HTERT RPE-1 (cell line): ENCODE results near the gene ITGB7.
"Not testable (repeated sequence)": the region's sequence is repeated elsewhere in the genome, so short reads cannot be mapped to it uniquely, and the experiment has no call there.

Source experiments
- in situ Hi-C: fragments of 300-500 bp; cut with MboI; formaldehyde crosslinking; loops from 4 replicates; pipeline ENCODE4 v1.14.3; 2020; ENCODE audit warnings: low sequenced_read_pairs

ITGB7 gene

GRCh38 chr12:53180220-53180930 lies 26.7 kb downstream of the ITGB7 start, which contains the start of the genes CSAD and ZNF740:
TSS of gene CSAD (minus strand) at chr12:53180925. CDS start at chr12:53173470, 7,455 bp downstream.
TSS of gene ZNF740 (plus strand) at chr12:53180722. CDS start at chr12:53181984, 1,262 bp downstream.
- in situ Hi-C loops, result no loop called here

GRCh38 chr12:53179687-53180219 lies 27.3 kb downstream of the ITGB7 start:
- in situ Hi-C loops, result no loop called here

DNA sequence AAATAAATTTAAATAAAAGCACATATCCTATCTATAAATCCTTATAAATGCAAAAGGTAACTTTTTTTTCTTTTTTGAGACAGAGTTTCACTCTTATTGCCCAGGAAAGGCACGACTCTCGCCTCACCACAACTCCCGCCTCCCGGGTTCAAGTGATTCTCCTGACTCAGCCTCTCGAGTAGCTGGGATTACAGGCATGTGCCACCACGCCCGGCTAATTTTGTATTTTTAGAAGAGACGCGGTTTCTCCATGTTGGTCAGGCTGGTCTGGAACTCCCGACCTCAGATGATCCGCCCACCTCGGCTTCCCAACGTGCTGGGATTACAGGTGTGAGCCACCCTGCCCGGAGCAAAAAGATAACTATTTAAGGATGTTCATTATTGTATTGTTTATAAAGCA lies 28.2 kb downstream of the ITGB7 start:
- in situ Hi-C loops, result not testable (repeated sequence)

- in situ Hi-C loops, result not testable (repeated sequence)
Measured at GRCh38 chr12:53177447-53177846, 29.6 kb downstream of the ITGB7 start.

DNA sequence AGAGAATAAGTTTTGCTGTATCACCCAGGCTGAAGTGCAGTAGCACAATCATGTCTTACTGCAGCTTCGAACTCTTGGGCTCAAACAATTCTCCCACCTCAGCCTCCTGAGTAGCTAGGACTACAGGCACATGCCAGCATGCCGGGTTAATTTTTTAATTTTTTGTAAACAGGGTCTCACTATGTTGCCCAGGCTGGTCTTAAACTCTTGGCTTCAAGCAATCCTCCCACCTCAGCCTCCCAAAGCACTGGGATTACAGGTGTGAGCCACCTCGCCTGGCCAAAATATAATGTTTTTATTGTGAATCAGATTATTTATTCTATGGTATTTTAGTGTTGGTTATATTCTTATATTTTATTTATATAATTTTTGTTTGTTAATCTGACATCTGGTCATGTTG lies 30.3 kb downstream of the ITGB7 start:
- in situ Hi-C loops, result no loop called here

GRCh38 chr12:53174881-53175491 lies 32.1 kb downstream of the ITGB7 start:
- in situ Hi-C loops, result no loop called here

DNA sequence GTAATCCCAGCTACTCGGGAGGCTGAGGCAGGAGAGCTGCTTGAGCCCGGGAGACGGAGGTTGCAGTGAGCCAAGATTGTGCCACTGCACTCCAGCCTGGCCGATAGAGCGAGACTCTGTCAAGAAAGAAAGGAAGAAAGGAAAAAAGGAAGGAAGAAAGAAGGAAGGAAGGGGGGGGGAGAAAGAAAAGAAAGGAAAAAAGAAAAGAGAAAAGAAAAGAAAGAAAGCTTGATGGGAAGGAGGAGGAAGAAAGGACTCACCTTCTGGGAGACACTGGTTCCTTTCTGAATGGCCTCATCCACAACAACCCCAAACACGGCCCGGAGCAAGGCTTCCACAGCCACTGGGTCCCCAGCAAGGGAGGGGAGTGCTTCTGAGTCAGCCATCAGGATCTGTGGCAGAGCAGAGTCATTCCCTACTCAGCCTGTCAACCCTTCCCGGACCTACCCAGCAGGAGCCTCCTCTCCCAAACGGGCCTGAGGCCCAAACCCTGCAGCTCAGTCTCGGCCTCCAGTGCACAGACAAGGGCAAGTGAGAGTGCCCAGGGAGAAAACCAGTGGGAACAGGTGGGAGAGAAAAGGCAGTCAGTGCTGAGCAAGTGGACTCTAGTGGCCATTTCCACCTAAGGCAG lies 33.9 kb downstream of the ITGB7 start:
- in situ Hi-C loops, result no loop called here

DNA sequence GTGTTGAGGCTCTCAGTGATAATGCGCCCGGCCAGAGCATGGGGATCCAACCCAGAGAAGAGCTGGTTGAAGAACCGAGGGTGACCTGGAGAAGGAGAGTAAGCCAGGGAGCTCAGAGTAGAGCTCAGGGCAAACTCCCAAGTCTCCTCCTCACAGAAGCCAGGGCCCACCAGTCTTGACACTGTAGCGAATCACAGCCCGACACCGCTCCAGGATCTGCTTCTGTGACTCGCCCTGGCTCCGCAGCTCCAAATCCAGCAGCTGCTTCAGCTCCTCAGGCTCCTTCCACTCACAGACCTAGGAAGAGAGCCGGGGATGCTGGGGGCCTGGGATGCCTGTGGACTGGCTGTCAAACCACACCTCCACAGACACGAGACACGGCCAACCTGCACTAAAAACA lies 34.7 kb downstream of the ITGB7 start:
- in situ Hi-C loops, result no loop called here

DNA sequence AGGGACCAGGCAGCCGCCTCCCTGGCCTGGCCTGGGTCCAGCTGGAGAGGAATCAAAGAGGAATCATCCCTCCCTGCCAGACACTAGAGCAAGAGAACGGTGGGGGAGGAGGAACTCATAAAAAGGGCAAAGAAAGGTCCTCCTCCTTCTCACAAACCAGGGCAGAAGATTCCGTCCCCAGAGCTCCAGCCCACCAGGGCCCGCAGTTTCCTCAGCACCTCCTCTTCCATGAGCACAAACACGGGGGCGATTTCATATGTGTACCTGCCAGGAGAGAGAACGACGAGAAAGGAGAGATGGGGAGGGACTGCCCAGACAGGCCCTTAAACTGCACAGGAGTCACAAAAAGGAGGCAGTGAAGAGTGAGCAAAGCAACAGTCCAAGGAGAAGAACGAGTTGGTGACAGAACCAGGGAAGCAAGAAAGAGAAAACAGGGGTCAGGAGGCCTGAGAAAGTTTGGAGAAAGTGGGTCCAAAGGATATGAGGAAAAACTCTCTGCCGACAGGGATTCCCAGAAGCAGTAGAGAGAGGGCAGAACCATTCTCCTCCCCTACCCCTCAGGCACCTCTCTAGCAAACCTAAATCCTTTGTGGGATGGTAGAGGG lies 35.2 kb downstream of the ITGB7 start:
- in situ Hi-C loops, result no loop called here

GRCh38 chr12:53170876-53171724 lies 36.0 kb downstream of the ITGB7 start:
- in situ Hi-C loops, result no loop called here

- in situ Hi-C loops, result no loop called here
Measured at GRCh38 chr12:53170215-53170614, 36.8 kb downstream of the ITGB7 start.

GRCh38 chr12:53169644-53170043 lies 37.4 kb downstream of the ITGB7 start:
- in situ Hi-C loops, result no loop called here

DNA sequence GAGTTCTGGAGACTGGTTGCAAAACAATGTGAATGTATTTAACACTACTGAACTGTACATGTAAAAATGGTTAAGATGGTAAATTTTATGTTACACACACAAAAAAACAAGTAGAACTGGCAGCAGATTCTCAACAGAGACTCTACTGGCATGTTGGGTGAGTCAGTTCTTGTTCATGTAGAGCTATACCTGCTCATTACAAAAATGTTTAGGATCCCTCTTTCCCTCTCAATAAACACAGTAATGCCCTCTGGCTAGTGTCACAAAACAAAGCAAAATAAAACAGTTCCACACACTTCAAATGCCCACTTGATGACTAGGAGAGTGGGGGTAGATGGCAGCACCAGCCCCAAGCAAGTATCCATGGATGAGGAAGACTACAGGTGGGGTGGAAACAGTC lies 40.2 kb downstream of the ITGB7 start:
- in situ Hi-C loops, result no loop called here

DNA sequence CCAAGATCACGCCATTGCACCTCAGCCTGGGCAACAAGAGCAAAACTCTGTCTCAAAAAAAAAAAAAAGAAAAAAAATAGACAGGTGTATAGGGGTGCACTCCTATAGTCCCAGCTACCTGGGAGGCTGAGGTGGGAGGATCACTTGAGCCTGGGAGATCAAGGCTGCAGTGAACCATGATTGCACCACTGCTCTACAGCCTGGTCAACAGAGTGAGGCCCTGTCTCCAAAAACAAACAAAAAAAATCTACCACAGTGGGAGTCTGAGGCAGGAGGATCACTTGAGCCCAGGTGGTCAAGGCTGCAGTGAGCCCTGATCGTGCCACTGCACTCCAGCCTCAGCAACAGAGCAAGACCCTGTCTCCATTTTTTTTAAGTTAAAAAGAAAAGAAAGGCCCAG lies 44.0 kb downstream of the ITGB7 start:
- in situ Hi-C loops, result not testable (repeated sequence)

- in situ Hi-C loops, result no loop called here
Measured at GRCh38 chr12:53161119-53161911, 45.7 kb downstream of the ITGB7 start.

DNA sequence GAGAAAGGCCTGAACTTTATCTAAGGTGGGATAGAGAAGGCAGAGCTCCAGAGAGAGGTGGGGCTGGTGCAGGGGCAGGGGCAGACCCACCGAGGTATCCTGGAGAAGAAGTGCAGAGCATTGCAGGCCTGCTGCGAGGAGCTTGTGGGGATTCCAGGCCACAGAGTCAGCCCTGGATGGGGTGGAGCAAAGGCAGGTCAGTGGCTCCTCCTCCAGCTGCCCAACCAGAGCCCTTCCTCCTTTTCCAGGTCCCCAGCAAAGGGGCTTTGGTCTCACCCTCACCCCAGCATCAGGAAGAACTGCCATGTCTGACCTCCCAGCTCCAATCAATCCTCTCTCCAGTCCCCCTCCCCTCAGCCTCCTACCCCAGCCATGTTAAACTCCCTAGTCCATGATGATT lies 46.4 kb downstream of the ITGB7 start:
- in situ Hi-C loops, result no loop called here

- in situ Hi-C loops, result no loop called here
Measured at GRCh38 chr12:53160000-53160399, 47.1 kb downstream of the ITGB7 start.

GRCh38 chr12:53159195-53159839 lies 47.7 kb downstream of the ITGB7 start:
- in situ Hi-C loops, result no loop called here

GRCh38 chr12:53152390-53152789 lies 54.7 kb downstream of the ITGB7 start:
- in situ Hi-C loops, result no loop called here
